NCI-H2107 treated with DMSO at 0.1 percent for 48 hours (cell line): ENCODE data around the gene SLC25A21.
"Not testable (repeated sequence)": the region's sequence is repeated elsewhere in the genome, so short reads cannot be mapped to it uniquely, and the experiment has no call there.

Experiments used
- DNase-seq: peaks from one replicate; lab custom pipeline; 2025; ENCODE audit not compliant: unreplicated experiment; lab: John Stamatoyannopoulos, UW

Gene SLC25A21

DNA sequence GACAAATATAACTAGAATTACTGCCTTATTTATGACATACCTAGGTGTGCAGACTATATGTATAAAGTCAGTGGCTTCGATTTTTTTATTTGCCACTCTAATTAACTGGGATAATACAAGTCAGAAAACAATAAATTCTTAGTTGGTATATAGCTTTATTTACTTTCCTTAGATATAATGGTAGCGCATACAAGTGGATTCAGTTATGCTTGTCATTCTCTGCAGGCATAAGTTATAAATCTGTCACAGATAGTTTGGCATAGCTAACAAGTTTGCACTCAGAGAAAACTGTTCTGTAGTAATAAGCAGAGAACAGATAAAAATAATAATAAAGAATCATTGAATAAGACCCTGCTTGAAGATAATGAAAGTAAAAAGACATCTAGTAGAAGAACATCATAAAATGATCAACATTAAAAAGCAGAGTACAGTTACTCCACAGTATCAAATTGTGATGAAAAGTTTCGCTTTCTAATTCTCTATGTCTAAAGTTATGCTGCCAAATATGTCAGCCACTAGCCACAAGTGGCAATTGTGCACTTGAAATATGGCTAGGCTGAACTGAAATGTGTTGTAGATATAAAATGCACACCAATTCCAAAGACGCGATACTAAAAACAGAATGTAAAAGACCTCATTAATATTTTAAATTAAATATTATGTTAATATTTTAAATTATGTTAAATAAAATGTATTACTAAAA is 224.1 kb downstream of the SLC25A21 start:
- DNase-seq = no peak

DNA sequence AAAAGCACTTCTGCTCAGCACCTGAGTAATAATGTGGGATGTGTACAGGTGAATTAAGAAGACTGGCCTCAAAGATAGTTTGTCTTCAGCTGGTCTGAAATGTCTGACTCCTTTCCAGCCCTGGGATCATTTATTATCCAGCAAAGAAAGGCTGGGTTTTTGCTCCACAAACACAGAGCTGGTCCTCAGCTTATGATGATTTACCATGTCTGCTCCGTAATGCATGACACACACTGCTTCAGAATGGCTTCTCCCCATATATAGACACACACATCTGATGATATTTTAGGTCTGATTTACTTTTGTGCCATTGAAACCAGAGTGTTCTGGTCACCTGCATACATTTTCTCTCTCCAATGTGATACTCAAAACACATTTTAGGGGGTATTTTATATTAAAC is 225.0 kb downstream of the SLC25A21 start:
- DNase-seq = no peak

DNA sequence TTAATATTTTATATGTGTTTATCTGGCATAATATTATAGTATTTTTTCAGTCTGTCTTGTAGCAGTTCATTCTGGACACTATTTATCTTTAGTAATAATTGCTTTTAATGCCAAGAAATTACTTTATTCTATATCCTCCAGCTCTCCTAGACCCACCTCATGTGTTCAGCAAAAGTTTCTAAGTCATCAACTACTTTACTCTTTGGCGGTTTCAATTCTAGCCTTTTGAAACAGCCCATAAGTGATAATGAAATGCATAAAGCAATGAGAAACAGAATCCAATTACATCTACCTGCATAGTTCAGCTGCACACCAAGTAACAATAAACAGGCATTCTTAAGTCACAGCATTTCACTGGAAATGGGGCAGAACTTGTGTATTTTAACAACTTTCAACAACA is 225.5 kb downstream of the SLC25A21 start:
- no peak for DNase-seq

DNA sequence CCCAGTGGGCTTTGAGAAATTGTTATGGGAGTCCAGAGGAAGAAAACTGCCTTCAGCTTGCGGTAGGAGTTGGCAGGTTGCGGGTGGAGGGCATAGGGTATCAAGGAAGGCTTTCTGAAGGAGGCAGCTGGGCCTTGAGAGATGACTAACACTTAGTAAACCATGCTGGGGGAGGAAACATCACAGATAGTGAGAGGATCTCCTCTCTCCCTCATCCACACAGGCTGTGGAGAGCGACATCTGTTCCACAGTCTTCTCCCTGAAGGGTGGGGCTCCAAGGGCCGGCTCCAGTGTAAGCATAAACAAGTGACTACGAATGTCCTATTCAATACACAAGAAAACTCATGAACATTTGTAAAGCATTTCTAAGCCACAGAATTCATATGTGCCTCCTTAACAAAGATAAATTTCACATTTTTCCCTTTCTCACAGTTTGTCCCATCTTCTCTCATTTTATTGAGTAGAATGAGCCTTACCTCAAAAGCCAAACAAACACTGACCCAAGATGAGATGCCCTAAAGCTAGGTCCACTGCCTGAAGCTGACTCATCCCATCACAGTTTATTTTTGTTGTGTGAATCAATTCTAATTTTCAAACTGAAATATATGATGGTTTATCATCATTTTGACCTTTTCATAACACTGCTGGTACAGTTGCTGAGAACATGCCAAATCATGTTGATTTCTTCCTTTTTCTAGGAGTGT is 227.9 kb downstream of the SLC25A21 start:
- no peak for DNase-seq

DNA sequence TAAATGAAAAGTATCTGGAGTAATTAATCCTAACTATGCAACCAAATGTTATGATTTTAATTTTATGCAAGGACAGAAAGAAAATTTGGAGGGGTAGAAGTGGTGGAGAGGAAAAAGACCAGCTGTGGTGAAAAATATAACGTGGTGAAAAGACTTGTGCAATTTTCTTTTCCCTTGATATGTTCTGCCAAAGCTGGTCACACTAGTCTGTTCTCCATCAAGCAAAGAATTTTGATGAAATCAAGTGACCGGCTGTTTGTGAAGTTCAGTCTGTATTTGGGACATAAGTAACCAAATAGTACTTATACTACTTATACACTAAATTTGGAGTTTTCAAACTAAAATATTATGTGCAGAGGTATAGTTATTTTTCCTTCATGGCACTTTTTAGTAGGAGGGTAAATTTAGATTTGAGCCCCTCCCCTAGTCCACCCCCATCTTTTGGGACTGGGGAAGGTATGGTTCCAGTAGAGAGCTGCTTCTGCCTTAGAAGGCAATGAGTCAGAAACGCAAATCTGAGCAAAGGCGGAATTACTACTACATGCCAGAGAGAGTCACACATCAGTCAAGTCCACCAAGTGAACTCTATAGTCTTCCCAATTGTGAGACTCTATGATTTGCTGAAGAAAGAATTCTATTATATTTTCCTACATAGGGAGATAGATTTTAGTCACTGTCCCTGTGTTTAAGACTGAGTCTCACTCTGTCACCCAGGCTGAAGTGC is 229.7 kb downstream of the SLC25A21 start:
- no peak for DNase-seq

DNA sequence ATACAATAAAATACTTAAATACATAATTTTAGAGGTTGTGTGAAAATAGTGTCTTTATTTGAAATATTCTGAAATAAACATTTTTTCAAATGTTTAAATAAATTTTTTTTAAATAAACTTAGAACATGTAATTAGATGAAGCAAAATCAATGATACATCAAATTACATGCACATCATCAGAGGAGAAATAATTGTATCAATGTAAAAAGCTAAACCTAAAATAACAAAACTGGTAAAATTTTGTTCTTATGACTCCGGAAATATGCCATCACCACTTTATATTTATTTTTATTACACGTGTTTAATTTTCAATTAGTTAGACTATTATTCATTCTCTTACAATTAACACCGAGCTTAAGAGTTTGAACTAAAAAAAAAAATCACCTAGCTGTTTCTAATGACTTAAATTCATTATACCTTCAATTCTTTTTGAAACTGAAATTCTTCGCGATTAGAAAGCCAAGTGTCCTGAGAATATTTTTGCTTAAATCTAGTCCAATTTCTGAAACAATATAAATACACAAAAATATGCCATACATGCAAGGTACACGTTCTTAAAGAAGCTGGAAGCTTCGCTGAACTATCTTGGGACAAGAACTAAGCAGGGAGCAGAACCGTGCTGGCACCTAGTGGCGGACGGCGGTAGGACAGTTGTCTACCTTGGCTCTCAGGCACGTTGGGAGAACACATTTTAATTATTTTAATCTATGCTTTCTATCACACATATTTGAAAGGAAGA is 230.5 kb downstream of the SLC25A21 start:
- DNase-seq = peak; percentile 93

DNA sequence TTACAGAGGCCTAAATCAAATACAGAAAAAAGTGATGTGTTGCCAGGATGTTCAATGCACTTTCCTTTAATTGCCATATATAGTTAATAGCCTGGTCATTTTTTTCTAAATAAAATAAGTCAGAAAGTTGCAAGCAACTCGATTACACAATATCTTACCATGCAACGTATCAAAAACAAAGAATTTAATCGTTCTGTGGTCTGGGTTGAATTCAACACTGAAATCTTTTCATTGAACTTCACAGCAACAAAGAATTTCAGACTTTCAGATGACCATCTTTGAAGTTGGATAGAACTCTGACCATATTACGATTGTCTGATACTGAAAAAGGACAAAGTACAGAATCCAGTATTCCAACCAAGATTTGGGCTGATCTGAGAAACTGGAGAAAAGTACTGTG is 231.9 kb downstream of the SLC25A21 start:
- no peak for DNase-seq

DNA sequence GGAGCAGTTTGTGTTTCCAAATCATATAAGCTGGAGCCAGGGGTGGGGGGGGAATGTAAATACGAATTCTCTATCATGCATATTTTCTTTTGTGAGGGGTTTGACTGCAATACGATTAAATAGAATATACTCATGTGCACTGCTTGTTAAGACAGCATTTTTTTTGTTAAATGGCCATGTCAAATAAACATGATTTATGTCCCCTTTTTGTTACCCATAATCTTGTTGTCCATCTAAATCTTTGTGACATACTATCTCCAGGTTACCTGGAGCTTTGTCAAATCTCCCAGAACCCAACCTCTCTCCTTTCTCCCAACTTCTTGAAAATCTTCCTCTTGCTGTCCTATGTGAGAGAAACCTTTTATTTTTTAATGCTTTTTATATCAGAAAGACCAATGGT is 233.1 kb downstream of the SLC25A21 start:
- DNase-seq = no peak

DNA sequence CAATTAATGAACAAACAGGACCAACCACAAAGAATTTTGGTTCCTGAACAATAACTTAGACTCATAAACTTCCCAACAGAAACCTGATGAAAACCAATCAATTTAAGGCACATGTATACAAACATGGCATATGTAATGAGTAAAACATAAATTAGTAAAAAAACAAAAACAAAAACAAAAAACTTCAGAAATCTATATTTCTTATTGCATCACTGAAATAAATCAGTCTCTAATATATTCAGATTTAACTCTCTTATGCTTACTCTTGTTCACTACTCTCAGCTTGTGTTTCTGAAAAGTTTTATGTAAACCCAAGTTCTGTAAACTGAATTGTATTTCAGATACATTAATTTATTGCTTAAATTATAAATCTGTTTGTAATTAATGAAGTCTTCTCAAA is 233.7 kb downstream of the SLC25A21 start:
- DNase-seq = no peak

DNA sequence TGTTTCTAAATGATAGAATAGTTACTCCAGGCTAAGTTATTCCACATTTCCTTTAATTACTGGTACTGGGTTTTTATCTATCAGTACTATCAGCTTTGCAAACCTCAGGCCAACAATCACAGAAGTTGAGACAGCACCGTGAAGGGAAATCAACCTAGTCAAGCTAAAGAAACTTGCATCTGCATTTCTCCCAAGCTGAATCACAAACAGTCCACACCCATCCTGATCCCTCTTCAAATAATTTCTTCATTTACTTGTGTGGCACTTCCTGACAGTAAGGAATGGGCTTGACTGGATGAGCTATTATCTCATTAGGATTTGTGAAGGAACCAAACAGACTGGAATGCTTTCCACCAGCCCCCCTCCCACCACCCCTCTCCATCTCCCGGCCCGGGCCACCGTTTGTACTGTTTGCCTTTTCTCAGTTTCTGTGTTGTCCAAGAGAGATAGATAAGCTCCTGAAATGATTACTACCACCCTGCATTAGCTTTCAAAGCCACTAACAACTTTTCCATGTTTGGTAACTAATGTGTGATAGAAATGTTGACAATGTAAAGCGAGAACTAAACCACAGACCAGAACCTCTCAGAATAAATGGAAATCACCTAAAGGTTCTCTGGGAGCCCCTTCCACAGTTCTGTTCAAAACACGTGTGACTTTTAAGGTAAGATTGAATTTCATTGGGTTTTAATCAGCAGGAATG is 236.3 kb downstream of the SLC25A21 start:
- no peak for DNase-seq

DNA sequence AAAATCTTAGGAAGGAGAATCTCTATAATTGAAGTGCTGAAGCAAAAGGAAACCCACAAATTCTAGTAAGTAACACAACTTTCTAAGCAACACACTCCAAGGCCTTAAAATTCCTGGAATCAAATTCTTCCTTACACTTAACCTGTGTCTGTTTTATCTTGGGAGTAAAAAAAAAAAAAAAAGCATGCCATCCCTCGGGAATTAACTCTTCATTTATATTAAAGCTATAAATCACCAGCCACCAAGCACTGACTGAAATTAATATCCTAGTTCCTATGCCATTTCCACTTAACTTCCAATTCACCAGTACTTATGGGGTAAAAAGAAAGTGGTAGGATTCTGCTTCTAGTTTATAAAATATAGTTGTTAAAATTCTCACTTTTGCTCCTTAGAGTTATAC is 238.1 kb downstream of the SLC25A21 start:
- no peak for DNase-seq

DNA sequence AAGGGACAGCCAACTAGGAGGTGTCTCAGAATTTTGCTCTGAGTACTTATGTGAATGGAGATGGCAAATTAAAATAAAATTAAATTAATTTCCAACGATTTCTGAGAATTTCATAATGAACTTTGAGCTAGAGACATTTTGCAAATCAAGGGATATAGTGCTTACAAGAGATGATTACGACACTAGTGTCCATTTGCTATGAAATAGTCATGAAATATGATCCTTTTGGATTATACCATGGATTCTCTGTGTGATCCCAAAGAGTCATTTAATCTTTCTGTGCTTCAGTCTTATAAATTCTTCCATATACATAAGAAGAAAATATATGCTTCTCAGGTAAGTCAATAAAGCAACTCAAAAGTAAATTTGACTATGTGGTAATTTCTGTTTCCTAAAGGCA is 240.6 kb downstream of the SLC25A21 start:
- DNase-seq = no peak

DNA sequence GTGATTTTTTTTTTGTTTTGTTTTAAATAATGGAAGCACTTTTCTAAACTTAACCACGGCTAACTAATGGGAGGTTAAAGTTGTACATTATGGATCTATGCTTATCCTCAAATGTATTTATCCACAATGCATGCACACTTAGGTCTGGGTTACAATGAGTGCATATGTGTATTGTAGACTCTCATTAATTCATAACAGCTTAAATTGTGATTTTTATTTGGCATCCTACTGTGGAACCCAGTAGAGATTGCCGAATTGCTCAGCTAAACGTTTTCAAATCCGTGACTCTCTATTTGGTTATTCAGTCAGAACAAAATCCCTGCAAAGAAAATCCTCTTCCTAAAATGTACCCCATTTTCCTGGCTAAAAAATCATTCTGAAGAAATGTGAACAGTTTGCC is 244.0 kb downstream of the SLC25A21 start:
- DNase-seq = no peak

DNA sequence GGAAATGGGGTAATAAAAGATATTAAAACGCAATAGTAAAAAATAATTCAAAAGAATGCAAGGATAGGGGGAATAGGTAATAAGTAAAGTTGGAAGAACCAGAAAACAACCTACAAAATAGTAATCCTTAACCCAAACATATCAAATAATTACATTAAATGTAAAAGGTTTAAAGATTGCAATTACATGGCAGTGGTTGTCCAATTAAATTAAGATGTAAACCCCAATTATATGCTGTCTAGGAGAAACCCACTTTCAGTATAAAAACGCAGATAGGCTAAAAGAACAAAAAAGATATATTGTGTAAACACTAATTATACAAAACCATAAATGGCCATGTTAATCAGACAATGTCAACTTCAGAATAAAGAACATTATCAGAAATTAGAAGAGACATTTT is 247.3 kb downstream of the SLC25A21 start:
- DNase-seq = no peak

DNA sequence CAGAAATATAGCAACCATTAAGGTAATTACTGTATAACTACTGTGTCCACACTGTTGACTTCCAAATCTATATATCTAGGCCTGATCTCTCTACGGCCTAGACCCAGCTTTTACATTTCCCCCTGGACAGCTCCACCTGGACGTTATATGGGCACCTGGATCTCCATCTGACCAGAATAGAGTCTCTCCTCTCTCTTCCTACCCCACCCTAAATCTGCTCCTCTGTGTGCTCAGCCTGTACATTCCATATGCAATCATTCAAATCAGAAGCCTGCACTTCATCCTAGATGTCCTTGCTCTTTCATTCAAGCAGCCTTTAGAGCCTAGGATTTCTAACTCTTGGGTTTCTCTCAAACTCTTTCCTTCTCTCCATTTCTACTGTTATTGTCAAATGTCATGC is 255.7 kb downstream of the SLC25A21 start:
- no peak for DNase-seq

DNA sequence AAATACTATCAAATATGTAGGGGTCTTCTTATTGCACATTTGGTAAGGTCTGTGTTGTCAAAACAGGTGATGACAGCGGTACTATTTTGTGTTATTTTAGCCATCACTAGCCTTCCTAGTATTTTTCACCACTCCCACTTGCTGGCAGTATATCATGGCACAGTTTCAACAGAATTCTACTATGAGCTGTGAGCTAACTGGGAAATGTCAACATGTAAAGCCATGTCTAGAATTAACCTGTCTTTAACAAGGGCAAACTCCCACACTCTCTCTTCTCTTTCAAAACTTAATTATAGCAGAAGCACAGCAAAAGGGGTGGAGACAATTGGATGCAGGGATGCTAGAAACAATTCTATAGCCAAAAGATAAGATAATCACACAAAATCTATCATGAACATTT is 257.3 kb downstream of the SLC25A21 start:
- no peak for DNase-seq

DNA sequence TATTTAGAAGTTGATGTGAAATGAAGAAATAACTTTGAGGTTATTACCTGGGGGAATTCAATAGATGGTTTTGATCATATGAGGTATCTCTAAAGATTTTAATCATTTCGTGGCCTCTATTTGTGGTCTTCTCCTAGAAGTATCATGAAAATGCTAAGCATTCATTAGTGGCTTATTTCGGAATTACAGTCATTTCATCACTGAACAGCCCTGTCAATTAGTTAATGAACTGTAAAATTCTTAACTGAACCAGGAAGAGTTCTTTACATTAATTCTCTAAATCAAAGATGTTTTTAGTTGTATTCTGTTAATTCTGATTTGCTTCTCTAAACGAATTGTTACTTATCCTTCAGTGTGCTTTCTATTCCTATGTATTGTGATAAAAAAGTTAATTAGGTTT is 261.8 kb downstream of the SLC25A21 start:
- DNase-seq = no peak

DNA sequence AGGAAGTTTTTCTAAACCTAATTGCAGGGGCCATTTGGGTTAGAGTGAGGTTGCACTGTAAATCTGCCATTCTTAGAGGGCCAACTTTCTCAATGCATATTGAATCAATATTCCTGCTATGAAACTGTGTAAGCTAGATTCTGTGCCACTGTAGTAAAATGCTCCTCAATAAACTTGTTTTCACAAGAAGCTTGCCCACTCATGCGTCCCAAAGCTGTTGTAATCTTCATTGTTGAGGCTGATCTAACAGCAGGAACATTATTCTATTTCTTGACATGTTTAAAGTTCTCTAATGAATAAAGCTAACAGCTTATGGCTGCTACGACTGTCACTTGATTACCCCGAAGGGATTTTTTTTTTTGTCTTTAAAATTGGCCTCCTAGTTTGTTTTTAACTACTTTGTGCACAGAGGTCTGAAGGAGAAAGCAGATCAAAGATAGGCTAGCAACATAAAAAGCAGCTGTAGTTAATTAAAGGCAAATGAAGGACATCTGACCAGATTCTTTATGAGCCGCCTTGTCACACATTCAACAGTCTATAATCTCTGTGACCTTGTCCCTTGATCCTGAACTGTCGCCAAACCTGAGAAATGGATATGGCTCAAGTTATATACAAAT is 267.0 kb downstream of the SLC25A21 start:
- no peak for DNase-seq

DNA sequence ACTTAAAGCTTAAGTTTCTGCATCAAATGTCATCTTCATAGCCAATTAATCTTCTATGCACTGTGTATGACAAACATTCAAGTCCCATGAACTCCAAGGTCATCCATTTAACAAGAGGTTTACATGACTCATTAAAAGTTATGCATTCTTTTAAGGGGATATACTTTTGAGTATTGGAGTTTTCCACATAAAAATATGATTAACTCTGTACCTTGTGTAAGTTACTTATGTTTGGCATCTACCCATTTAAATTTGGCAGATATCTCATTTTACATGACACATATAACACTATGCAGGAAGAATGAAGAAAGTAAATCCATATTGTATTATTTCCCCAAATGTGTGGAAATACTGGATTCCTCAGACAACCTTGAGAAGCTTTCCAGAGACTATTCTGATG is 270.5 kb downstream of the SLC25A21 start:
- no peak for DNase-seq

DNA sequence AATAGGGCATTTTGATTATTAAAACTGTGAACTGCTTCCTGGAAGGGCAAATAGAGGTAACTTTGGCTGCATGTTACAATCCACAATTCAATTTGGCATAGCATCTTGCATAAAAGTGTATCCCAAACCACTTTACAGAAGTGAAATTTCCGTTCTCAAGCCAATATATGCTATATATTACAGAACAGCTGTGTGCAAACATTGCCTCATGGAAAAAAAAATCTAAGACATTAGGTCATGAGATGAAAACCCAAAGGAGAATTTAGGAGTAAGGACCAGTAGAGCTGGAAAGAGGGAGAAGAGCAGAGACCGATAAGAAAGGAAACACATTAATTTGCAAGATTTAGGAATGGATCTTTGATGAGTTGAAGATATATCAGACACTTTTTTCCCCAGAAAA is 271.6 kb downstream of the SLC25A21 start:
- DNase-seq = no peak

DNA sequence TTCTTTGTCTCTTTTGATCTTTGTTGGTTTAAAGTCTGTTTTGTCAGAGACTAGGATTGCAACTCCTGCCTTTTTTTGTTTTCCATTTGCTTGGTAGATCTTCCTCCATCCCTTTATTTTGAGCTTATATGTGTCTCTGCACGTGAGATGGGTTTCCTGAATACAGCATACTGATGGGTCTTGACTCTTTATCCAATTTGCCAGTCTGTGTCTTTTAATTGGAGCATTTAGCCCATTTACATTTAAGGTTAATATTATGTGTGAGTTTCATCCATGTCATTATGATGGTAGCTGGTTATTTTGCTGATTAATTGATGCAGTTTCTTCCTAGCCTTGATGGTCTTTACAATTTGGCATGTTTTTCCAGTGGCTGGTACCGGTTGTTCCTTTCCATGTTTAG is 276.1 kb downstream of the SLC25A21 start:
- DNase-seq = not testable (repeated sequence)
